Measurements from ENCODE around the gene EIF4ENIF1. TPM values are rescaled to one million over a fixed set of nuclear protein-coding genes. Genes with fewer than 3 reads are reported as not detected.

The EIF4ENIF1 gene
- total RNA-seq, 1 experiment from 2014 or later = 36.3 TPM

DNA sequence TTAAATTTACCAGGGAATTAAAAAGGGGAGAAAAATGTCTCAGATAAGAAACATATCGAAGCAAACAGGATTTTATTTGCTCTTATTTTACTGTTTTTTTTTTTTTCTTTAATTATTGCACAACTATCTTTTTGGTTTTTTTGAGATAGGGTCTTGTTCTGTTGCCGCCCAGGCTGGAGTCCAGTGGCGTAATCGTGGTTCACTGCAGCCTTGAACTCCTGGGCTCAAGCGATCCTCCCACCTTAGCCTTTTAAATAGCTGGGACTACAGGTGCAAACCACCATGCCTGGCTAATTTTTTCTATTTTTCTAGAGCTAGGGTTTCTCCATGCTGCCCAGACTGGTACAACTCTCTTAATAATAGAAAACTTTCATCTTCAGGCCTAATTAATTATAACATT, 57.7 kb downstream of the EIF4ENIF1 start:
- no peaks in the 10 kb centered on the region for H3K79me2 ChIP-seq (ENCODE audit: insufficient read depth, low read length)
- WGBS (ENCODE audit: extremely low coverage, insufficient read length, low lambda C conversion rate) = no CpG with 5 or more reads among the region's 5 CpGs
- H3K36me3 Mint-ChIP-seq (ENCODE audit: insufficient read depth in 1 of 3, low read depth in 3 of 3) = peaks cover 40 to 85% (median 82%) of the 10 kb centered on the region in 3 experiments; a peak in 6 of 7 replicates

More for the DNA sequence above, 57.7 kb downstream of the EIF4ENIF1 start:
- Histone ChIP-seq H3K56ac (ENCODE audit: insufficient read length, low read depth, low read length) (no peak overlapping the region), H3K18ac (ENCODE audit: insufficient read length, low read depth, low read length) (no peak overlapping the region), H4K8ac (replicated peaks; ENCODE audit: insufficient read length, low read depth, low read length) (no peak overlapping the region), H3K23ac (ENCODE audit: insufficient read length, low read depth, low read length) (no peak overlapping the region), H2BK15ac (ENCODE audit: low read depth, low read length) (no peak overlapping the region), H3T11ph (ENCODE audit: low read length) (no peak overlapping the region), H2BK5ac (ENCODE audit: insufficient read length, low read length) (no peak overlapping the region), H3K23me2 (ENCODE audit: insufficient read length, low read depth, low read length, poor library complexity, severe bottlenecking) (no peaks in the 10 kb centered on the region), H4K5ac (ENCODE audit: insufficient read length, low read depth, low read length) (no peak overlapping the region), H3K27ac (ENCODE audit: insufficient read length, low read depth, low read length) (no peak overlapping the region), H2AK5ac (ENCODE audit: insufficient read length, low read length) (no peak overlapping the region), H3K4ac (ENCODE audit: low read depth, low read length) (no peak overlapping the region), H4K91ac (ENCODE audit: insufficient read length, low read depth, low read length) (no peak overlapping the region), H4K20me1 (ENCODE audit: control insufficient read depth, insufficient read depth, insufficient read length) (no peaks in the 10 kb centered on the region), H3K14ac (ENCODE audit: insufficient read depth, low read length) (no peak overlapping the region), H2BK12ac (ENCODE audit: insufficient read length, low read depth, low read length) (no peak overlapping the region), H2BK120ac (ENCODE audit: low read depth, low read length, poor library complexity, severe bottlenecking) (no peak overlapping the region), H3K4me1 (ENCODE audit: insufficient read depth, low read length) (no peaks in the 10 kb centered on the region), H3K9ac (ENCODE audit: extremely low read depth, insufficient read length, low read length) (no peak overlapping the region), H3K4me2 (ENCODE audit: insufficient read depth, insufficient read length, low read length) (no peak overlapping the region), H3K9me3 (ENCODE audit: control insufficient read depth, low read depth, low read length) (no peaks in the 10 kb centered on the region), H3K27me3 (ENCODE audit: insufficient read depth, low read length) (no peaks in the 10 kb centered on the region), H3K79me1 (ENCODE audit: insufficient read depth, low read depth, low read length, poor library complexity, severe bottlenecking) (no peaks in the 10 kb centered on the region), H2AFZ (ENCODE audit: low read length) (no peak overlapping the region), H2BK20ac (ENCODE audit: low read depth, low read length, poor library complexity, severe bottlenecking) (no peak overlapping the region)
- no peak overlapping the region for H3K4me3 Mint-ChIP-seq
- H3K4me1 Mint-ChIP-seq = no peaks in the 10 kb centered on the region
- TF ChIP-seq, protein P1, sequence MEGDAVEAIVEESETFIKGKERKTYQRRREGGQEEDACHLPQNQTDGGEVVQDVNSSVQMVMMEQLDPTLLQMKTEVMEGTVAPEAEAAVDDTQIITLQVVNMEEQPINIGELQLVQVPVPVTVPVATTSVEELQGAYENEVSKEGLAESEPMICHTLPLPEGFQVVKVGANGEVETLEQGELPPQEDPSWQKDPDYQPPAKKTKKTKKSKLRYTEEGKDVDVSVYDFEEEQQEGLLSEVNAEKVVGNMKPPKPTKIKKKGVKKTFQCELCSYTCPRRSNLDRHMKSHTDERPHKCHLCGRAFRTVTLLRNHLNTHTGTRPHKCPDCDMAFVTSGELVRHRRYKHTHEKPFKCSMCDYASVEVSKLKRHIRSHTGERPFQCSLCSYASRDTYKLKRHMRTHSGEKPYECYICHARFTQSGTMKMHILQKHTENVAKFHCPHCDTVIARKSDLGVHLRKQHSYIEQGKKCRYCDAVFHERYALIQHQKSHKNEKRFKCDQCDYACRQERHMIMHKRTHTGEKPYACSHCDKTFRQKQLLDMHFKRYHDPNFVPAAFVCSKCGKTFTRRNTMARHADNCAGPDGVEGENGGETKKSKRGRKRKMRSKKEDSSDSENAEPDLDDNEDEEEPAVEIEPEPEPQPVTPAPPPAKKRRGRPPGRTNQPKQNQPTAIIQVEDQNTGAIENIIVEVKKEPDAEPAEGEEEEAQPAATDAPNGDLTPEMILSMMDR (conservative IDR thresholded peaks at IDR 0.05) = no peak
- 0 out of 7 replicates have a peak overlapping the region, but pooled peaks of 1 of the 3 experiments have one; percentile 67 for H3K27ac Mint-ChIP-seq
- no peak for DNase-seq
- H3K27me3 Mint-ChIP-seq (ENCODE audit: low read depth) = no peaks in the 10 kb centered on the region
- H3K9me3 Mint-ChIP-seq = no peaks in the 10 kb centered on the region

Measured in H9 (cell line).